SK-N-SH (cell line): ENCODE measurements around the gene PDPK1. TPM values are rescaled to one million over a fixed set of nuclear protein-coding genes. Genes with fewer than 3 reads are reported as not detected.

Experiments
- CTCF ChIA-PET: fragments of 300-600, 350-600 bp; formaldehyde crosslinking; extraction: SDS; loops from one replicate; lab custom pipeline; 2021; lab: Yijun Ruan, JAX
- POLR2A ChIA-PET: fragments of 350-600 bp; sonication (Branson Sonifier 250); formaldehyde crosslinking; extraction: SDS; loops from one replicate; lab custom pipeline; 2020; ENCODE audit warnings: antibody characterized with exemption, inconsistent platforms; lab: Yijun Ruan, JAX
- DNase-seq: peaks from one replicate; pipeline ENCODE4 v3.0.0; 2012
- H2AFZ ChIP-seq: fragments of 200-600 bp; sonication (generic); 2 replicates; pipeline ENCODE4 v1.8.1; 2016; ENCODE audit warnings: antibody characterized with exemption, mild to moderate bottlenecking, low read depth
- H3F3A ChIP-seq: fragments of 200-600 bp; sonication (generic); replicated peaks from 2 replicates; pipeline ENCODE3; 2016; ENCODE audit warnings: antibody characterized with exemption, mild to moderate bottlenecking; ENCODE audit not compliant: insufficient read depth
- H3K27ac ChIP-seq, 2 experiments: fragments of 200-500 bp in 1 of 2; fragments of 200-600 bp in 1 of 2; sonication (Bioruptor generic) in 1 of 2; sonication (generic), shearing (Covaris generic) in 1 of 2; 2 replicates each; pipeline versions ENCODE4 v1.5.1 to v1.6.1; 2014 to 2016; ENCODE audit warnings: low read depth in 2 of 2, inconsistent platforms in 1 of 2, low read length in 1 of 2, mild to moderate bottlenecking in 1 of 2, mixed read lengths in 1 of 2
- H3K27me3 ChIP-seq: fragments of 200-600 bp; sonication (generic), shearing (Covaris generic); 2 replicates; pipeline ENCODE4 v1.6.1; 2016; ENCODE audit warnings: mixed run types; ENCODE audit not compliant: insufficient read depth
- H3K36me3 ChIP-seq, 2 experiments: fragments of 200-500 bp in 1 of 2; fragments of 200-600 bp in 1 of 2; sonication (Bioruptor generic) in 1 of 2; sonication (generic) in 1 of 2; replicated peaks in 1 of 2; 2 replicates each; pipeline versions ENCODE3 to v1.5.1; 2014 to 2016; ENCODE audit warnings: low read length in 1 of 2, mild to moderate bottlenecking in 1 of 2; ENCODE audit not compliant: insufficient read depth in 2 of 2, control insufficient read depth in 1 of 2
- H3K4me1 ChIP-seq, 2 experiments: fragments of 200-500 bp in 1 of 2; fragments of 200-600 bp in 1 of 2; sonication (Bioruptor generic) in 1 of 2; sonication (generic), shearing (Covaris generic) in 1 of 2; 2 replicates each; pipeline versions ENCODE4 v1.5.1 to v1.6.1; 2014 to 2016; ENCODE audit warnings: low read depth in 1 of 2, low read length in 1 of 2, mixed run types in 1 of 2; ENCODE audit not compliant: insufficient read depth in 2 of 2, control insufficient read depth in 1 of 2
- H3K4me2 ChIP-seq: fragments of 200-600 bp; sonication (generic), shearing (Covaris generic); 2 replicates; pipeline ENCODE4 v1.6.1; 2017; ENCODE audit warnings: mixed run types
- H3K4me3 ChIP-seq, 2 experiments: fragments of 200-500 bp in 1 of 2; fragments of 200-600 bp in 1 of 2; sonication (Bioruptor generic) in 1 of 2; sonication (generic), shearing (Covaris generic) in 1 of 2; 2 replicates each; pipeline versions ENCODE4 v1.5.1 to v1.8.1; 2014 to 2016; ENCODE audit warnings: low read depth in 2 of 2, inconsistent platforms in 1 of 2, low read length in 1 of 2, mild to moderate bottlenecking in 1 of 2, mixed read lengths in 1 of 2, moderate library complexity in 1 of 2
- H3K79me2 ChIP-seq: fragments of 200-600 bp; sonication (generic); 2 replicates; pipeline ENCODE4 v1.8.1; 2017; ENCODE audit warnings: mild to moderate bottlenecking; ENCODE audit not compliant: insufficient read depth
- H3K9ac ChIP-seq: fragments of 200-600 bp; sonication (generic); 2 replicates; pipeline ENCODE4 v1.6.1; 2017; ENCODE audit warnings: mixed run types
- H3K9me2 ChIP-seq: fragments of 200-600 bp; sonication (generic); 2 replicates; pipeline ENCODE4 v1.6.1; 2017; ENCODE audit warnings: mixed run types
- H3K9me3 ChIP-seq: fragments of 200-600 bp; sonication (generic); 2 replicates; pipeline ENCODE4 v1.6.1; 2017; ENCODE audit warnings: mixed run types, mild to moderate bottlenecking, moderate library complexity
- H4K20me1 ChIP-seq: fragments of 200-600 bp; sonication (generic); 2 replicates; pipeline ENCODE4 v1.6.1; 2017; ENCODE audit warnings: mild to moderate bottlenecking, mixed run types; ENCODE audit not compliant: insufficient read depth
- ELF1 ChIP-seq: IDR thresholded peaks from 2 replicates; pipeline ENCODE4 v1.4.0; 2012
- FOSL2 ChIP-seq: IDR thresholded peaks from 2 replicates; pipeline ENCODE4 v1.4.0; 2012; ENCODE audit warnings: low read depth, mild to moderate bottlenecking, moderate library complexity, borderline replicate concordance
- FOXJ3 ChIP-seq: sonication (generic); formaldehyde crosslinking; IDR thresholded peaks from 2 replicates; pipeline ENCODE4 v1.5.1; 2020; ENCODE audit warnings: mild to moderate bottlenecking, missing genetic modification reagents
- GATA2 ChIP-seq: sonication (generic); formaldehyde crosslinking; IDR thresholded peaks from 2 replicates; pipeline ENCODE4 v1.5.0; 2020; ENCODE audit warnings: mild to moderate bottlenecking, missing genetic modification reagents
- MAX ChIP-seq: IDR thresholded peaks from 2 replicates; pipeline ENCODE4 v1.4.0; 2012; ENCODE audit warnings: low read depth
- MEF2A ChIP-seq: IDR thresholded peaks from 2 replicates; pipeline ENCODE4 v1.4.0; 2012; ENCODE audit warnings: low read depth, borderline replicate concordance
- RCOR1 ChIP-seq: fragments of 150-350 bp; IDR thresholded peaks from 2 replicates; pipeline ENCODE4 v1.6.1; 2017; ENCODE audit warnings: antibody characterized with exemption, low read length
- SIN3A ChIP-seq: IDR thresholded peaks from 2 replicates; pipeline ENCODE4 v1.6.1; 2012; ENCODE audit warnings: low read depth, mild to moderate bottlenecking, low read length, moderate library complexity, borderline replicate concordance
- TAF1 ChIP-seq: IDR thresholded peaks from 2 replicates; pipeline ENCODE4 v1.6.1; 2012; ENCODE audit warnings: low read depth, mild to moderate bottlenecking, low read length, moderate library complexity, borderline replicate concordance
- TEAD4 ChIP-seq: IDR thresholded peaks from 2 replicates; pipeline ENCODE4 v1.4.0; 2012; ENCODE audit warnings: mild to moderate bottlenecking, borderline replicate concordance; ENCODE audit not compliant: insufficient read depth
- USF2 ChIP-seq: fragments of 150-350 bp; IDR thresholded peaks from 2 replicates; pipeline ENCODE4 v1.6.1; 2017; ENCODE audit warnings: antibody characterized with exemption, low read length, low read depth, borderline replicate concordance
- YY1 ChIP-seq: IDR thresholded peaks from 2 replicates; pipeline ENCODE4 v1.4.0; 2012; ENCODE audit warnings: low read depth, mild to moderate bottlenecking
- WGBS: methylation state at CpG from one replicate; pipeline ENCODE4 v1.1.6; 2017; ENCODE audit warnings: low lambda C conversion rate; 5-methylcytosine and 5-hydroxymethylcytosine counted together
- polyA plus RNA-seq, 3 experiments: library from polyadenylated mRNA; depleted of rRNA; stranded (reverse); fragments of >200 nt; gene quantifications; 2 replicates each; pipeline ENCODE4 v1.2.3, GENCODE V29; 2012
- TF ChIP-seq, protein P1 (sequence below): fragments of 150-350 bp; IDR thresholded peaks from 2 replicates; pipeline ENCODE4 v1.6.1; 2016; ENCODE audit warnings: mild to moderate bottlenecking, low read depth, low read length
- TF ChIP-seq, protein P2 (sequence below): IDR thresholded peaks from 2 replicates; pipeline ENCODE4 v1.6.1; 2012; ENCODE audit warnings: mild to moderate bottlenecking, low read depth, low read length, moderate library complexity

PDPK1 gene
- polyA plus RNA-seq, 1 of the 3 experiments (the other 2 are of a cell fraction), result 22.0 TPM

- WGBS, result 95% methylated on average over 9 of the region's 9 CpGs
- DNase-seq, result no peak
- H3K9ac ChIP-seq, result no peak overlapping the region
- peaks cover 39% of the 10 kb centered on the region for H3K79me2 ChIP-seq
- no peaks in the 10 kb centered on the region for H3K9me2 ChIP-seq
- no peaks in the 10 kb centered on the region for H3K27me3 ChIP-seq
- no peak overlapping the region for H2AFZ ChIP-seq
- CTCF ChIA-PET, result interaction anchor here (2.3 kb wide), 1 partner anchor 23 kb away, joined by 8 read pairs; no protein-coding TSS in a partner anchor
- H3K27ac ChIP-seq, result no peak overlapping the region
- H3K36me3 ChIP-seq, result peaks cover 24 to 41% of the 10 kb centered on the region in 2 experiments
- peaks cover 0 to 10% of the 10 kb centered on the region in 2 experiments; a peak in 2 of 4 replicates for H3K4me1 ChIP-seq
- peaks cover under 1% of the 10 kb centered on the region; the same call in 1 of the 2 replicates for H4K20me1 ChIP-seq
- H3F3A ChIP-seq, result peaks cover under 1% of the 10 kb centered on the region
- H3K4me2 ChIP-seq, result no peak overlapping the region
- H3K4me3 ChIP-seq, result no peak overlapping the region
- POLR2A ChIA-PET, result no interaction called here
- TF ChIP-seq RCOR1 (no peak), GATA2 (CRISPR knock-in tag) (no peak), TAF1 (no peak), TEAD4 (no peak), FOXJ3 (no peak)
- no peaks in the 10 kb centered on the region for H3K9me3 ChIP-seq
Observed at GRCh38 chr16:2524339-2524938, 13.4 kb upstream of the PDPK1 start.

DNA sequence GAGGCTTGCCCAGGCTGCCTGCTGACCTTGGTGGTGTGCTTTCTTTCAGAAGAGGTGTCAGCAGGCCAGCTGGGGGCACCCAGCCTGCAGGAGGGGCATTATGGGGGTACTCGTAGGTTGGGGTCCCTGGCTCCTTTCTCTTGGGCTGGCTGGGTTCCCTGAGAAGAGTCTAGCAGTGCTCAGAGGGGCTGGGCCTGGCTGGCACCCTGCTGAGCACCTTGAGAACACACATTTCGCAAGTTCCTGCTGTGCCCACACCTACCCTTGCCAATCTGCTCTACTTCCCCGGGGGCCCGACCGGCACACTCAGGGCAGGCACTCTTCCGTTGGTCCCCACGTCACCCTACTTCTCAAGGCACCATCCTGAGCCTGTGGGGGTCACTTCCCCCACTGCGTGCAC is 11.7 kb upstream of the PDPK1 start:
- TF ChIP-seq, protein P1, sequence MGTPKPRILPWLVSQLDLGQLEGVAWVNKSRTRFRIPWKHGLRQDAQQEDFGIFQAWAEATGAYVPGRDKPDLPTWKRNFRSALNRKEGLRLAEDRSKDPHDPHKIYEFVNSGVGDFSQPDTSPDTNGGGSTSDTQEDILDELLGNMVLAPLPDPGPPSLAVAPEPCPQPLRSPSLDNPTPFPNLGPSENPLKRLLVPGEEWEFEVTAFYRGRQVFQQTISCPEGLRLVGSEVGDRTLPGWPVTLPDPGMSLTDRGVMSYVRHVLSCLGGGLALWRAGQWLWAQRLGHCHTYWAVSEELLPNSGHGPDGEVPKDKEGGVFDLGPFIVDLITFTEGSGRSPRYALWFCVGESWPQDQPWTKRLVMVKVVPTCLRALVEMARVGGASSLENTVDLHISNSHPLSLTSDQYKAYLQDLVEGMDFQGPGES, result no peak
- TF ChIP-seq TEAD4 (no peak), MAX (no peak), ELF1 (no peak), FOXJ3 (no peak), SIN3A (no peak), USF2 (no peak), YY1 (no peak), FOSL2 (no peak), MEF2A (no peak)
- TF ChIP-seq, protein P2, sequence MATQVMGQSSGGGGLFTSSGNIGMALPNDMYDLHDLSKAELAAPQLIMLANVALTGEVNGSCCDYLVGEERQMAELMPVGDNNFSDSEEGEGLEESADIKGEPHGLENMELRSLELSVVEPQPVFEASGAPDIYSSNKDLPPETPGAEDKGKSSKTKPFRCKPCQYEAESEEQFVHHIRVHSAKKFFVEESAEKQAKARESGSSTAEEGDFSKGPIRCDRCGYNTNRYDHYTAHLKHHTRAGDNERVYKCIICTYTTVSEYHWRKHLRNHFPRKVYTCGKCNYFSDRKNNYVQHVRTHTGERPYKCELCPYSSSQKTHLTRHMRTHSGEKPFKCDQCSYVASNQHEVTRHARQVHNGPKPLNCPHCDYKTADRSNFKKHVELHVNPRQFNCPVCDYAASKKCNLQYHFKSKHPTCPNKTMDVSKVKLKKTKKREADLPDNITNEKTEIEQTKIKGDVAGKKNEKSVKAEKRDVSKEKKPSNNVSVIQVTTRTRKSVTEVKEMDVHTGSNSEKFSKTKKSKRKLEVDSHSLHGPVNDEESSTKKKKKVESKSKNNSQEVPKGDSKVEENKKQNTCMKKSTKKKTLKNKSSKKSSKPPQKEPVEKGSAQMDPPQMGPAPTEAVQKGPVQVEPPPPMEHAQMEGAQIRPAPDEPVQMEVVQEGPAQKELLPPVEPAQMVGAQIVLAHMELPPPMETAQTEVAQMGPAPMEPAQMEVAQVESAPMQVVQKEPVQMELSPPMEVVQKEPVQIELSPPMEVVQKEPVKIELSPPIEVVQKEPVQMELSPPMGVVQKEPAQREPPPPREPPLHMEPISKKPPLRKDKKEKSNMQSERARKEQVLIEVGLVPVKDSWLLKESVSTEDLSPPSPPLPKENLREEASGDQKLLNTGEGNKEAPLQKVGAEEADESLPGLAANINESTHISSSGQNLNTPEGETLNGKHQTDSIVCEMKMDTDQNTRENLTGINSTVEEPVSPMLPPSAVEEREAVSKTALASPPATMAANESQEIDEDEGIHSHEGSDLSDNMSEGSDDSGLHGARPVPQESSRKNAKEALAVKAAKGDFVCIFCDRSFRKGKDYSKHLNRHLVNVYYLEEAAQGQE, result no peak
- 97% methylated on average over 7 of the region's 8 CpGs for WGBS
- Histone ChIP-seq H3K79me2 (peaks cover 32% of the 10 kb centered on the region), H4K20me1 (no peaks in the 10 kb centered on the region), H3K9ac (no peak overlapping the region), H3F3A (peaks cover 2% of the 10 kb centered on the region), H3K27me3 (no peaks in the 10 kb centered on the region), H3K9me2 (no peaks in the 10 kb centered on the region), H3K4me3 (no peak overlapping the region), H3K36me3 (peaks cover 24 to 39% of the 10 kb centered on the region in 2 experiments), H3K27ac (no peak overlapping the region), H2AFZ (no peak overlapping the region), H3K4me2 (no peak overlapping the region), H3K4me1 (peaks cover 0 to 6% of the 10 kb centered on the region in 2 experiments; a peak in 3 of 4 replicates), H3K9me3 (no peaks in the 10 kb centered on the region)
- POLR2A ChIA-PET, result no interaction called here
- CTCF ChIA-PET, result no interaction called here
- peak; percentile 11 for DNase-seq
